BJ (cell line): ENCODE data around the gene HOXD4. TPM values are rescaled to one million over a fixed set of nuclear protein-coding genes. Genes with fewer than 3 reads are reported as not detected.
A peak's percentile ranks its signal among the peaks of the same experiment; 100 is the strongest.

Experiments
- CTCF ChIA-PET: fragments of 350-600 bp; formaldehyde crosslinking; extraction: SDS; loops from one replicate; lab custom pipeline; 2021; ENCODE audit warnings: antibody characterized with exemption, inconsistent platforms; lab: Yijun Ruan, JAX
- POLR2A ChIA-PET: fragments of 300-600 bp; sonication (Branson Sonifier 250); formaldehyde crosslinking; extraction: SDS; loops from one replicate; lab custom pipeline; 2021; ENCODE audit warnings: antibody characterized with exemption; lab: Charles Lee
- DNase-seq: peaks from one replicate; pipeline ENCODE4 v3.0.0-alpha.2; 2011; ENCODE audit warnings: low read depth
- H3K27me3 ChIP-seq: 2 replicates; pipeline ENCODE4 v1.6.0; 2011; ENCODE audit warnings: low read length; ENCODE audit not compliant: control insufficient read depth, insufficient read depth
- H3K36me3 ChIP-seq: 2 replicates; pipeline ENCODE4 v1.5.1; 2011; ENCODE audit warnings: low read length; ENCODE audit not compliant: control insufficient read depth, insufficient read depth
- H3K4me3 ChIP-seq: 2 replicates; pipeline ENCODE4 v1.5.1; 2011; ENCODE audit warnings: low read depth, mild to moderate bottlenecking, control low read depth, low read length
- polyA plus RNA-seq: library from polyadenylated mRNA; depleted of rRNA; stranded (reverse); fragments of >200 nt; gene quantifications from 2 replicates; pipeline ENCODE4 v1.2.3, GENCODE V29; 2011
- TF ChIP-seq, protein P1 (sequence below): IDR thresholded peaks from 2 replicates; pipeline ENCODE4 v1.5.1; 2011; ENCODE audit warnings: low read depth, mild to moderate bottlenecking, control low read depth, inconsistent platforms, low read length, moderate library complexity; ENCODE audit not compliant: insufficient read depth

HOXD4 gene
- polyA plus RNA-seq, 1 experiment = 0.28 TPM

DNA sequence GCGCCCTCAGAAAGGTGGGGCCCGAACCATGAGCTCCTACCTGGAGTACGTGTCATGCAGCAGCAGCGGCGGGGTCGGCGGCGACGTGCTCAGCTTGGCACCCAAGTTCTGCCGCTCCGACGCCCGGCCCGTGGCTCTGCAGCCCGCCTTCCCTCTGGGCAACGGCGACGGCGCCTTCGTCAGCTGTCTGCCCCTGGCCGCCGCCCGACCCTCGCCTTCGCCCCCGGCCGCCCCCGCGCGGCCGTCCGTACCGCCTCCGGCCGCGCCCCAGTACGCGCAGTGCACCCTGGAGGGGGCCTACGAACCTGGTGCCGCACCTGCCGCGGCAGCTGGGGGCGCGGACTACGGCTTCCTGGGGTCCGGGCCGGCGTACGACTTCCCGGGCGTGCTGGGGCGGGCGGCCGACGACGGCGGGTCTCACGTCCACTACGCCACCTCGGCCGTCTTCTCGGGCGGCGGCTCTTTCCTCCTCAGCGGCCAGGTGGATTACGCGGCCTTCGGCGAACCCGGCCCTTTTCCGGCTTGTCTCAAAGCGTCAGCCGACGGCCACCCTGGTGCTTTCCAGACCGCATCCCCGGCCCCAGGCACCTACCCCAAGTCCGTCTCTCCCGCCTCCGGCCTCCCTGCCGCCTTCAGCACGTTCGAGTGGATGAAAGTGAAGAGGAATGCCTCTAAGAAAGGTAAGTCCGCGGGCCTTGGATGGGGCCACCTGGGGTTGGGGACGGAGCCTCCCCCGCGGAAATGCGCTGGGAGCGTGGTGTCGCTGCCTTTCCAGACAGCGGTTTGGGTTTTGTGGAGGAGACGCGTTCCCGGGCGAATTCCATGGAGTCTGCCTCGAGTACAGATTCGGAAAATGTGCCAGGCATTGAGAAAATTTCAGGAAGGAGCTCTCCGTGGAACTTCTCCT is 37.7 kb downstream of the HOXD4 start:
- no peak for DNase-seq
- ChIA-PET POLR2A (no interaction called here), CTCF (no interaction called here)
- peaks cover 28% of the 10 kb centered on the region for H3K27me3 ChIP-seq
- peak overlapping the region; percentile 40 for H3K4me3 ChIP-seq
- TF ChIP-seq, protein P1, sequence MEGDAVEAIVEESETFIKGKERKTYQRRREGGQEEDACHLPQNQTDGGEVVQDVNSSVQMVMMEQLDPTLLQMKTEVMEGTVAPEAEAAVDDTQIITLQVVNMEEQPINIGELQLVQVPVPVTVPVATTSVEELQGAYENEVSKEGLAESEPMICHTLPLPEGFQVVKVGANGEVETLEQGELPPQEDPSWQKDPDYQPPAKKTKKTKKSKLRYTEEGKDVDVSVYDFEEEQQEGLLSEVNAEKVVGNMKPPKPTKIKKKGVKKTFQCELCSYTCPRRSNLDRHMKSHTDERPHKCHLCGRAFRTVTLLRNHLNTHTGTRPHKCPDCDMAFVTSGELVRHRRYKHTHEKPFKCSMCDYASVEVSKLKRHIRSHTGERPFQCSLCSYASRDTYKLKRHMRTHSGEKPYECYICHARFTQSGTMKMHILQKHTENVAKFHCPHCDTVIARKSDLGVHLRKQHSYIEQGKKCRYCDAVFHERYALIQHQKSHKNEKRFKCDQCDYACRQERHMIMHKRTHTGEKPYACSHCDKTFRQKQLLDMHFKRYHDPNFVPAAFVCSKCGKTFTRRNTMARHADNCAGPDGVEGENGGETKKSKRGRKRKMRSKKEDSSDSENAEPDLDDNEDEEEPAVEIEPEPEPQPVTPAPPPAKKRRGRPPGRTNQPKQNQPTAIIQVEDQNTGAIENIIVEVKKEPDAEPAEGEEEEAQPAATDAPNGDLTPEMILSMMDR = no peak
- no peaks in the 10 kb centered on the region for H3K36me3 ChIP-seq

DNA sequence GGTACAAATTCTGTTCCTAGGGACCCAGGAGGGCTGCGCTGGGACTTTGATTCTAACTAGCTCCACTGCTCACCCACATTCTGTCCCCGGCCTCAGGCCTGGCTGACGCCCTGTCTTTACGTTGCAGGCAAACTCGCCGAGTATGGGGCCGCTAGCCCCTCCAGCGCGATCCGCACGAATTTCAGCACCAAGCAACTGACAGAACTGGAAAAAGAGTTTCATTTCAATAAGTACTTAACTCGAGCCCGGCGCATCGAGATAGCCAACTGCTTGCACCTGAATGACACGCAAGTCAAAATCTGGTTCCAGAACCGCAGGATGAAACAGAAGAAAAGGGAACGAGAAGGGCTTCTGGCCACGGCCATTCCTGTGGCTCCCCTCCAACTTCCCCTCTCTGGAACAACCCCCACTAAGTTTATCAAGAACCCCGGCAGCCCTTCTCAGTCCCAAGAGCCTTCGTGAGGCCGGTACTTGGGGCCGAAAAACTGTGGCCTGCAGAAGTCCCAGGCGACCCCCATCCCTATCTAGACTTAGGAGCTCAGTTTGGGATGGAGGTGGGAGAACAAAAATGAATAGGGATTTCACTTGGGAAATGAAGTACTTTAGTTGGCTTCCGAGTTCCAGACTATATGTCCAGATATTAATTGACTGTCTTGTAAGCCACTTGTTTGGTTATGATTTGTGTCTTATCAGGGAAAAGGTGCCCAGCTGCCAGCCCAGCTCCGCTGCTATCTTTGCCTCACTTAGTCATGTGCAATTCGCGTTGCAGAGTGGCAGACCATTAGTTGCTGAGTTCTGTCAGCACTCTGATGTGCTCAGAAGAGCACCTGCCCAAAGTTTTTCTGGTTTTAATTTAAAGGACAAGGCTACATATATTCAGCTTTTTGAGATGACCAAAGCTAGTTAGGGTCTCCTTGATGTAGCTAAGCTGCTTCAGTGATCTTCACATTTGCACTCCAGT is 38.6 kb downstream of the HOXD4 start:
- ChIA-PET CTCF (no interaction called here), POLR2A (no interaction called here)
- TF ChIP-seq, protein P1 = no peak
- H3K36me3 ChIP-seq = no peaks in the 10 kb centered on the region
- DNase-seq = no peak
- H3K4me3 ChIP-seq = no peak overlapping the region
- peaks cover 28% of the 10 kb centered on the region for H3K27me3 ChIP-seq

DNA sequence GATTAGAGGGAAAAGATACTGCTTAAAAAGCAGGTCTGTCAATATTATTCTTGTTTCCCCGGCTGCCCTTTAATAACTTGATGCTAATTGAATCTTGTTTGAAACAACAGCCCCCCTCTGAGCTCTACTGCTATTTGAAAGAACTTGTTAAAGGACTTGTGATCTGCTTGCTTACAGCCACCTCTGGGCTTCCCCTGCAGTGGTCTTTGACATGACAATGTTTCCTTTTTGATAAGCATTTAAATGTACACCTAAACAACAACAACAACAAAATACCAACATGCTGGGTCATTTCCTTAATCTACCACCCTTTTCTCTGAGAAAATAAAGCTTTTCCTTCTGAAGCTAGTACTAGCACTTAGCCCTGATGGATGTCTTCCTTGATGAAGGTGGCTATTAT is 41.0 kb downstream of the HOXD4 start:
- ChIA-PET CTCF (interaction anchor here (1.2 kb wide), 1 partner anchor 17 kb away, joined by 4 read pairs; no protein-coding TSS in a partner anchor), POLR2A (no interaction called here)
- Histone ChIP-seq H3K27me3 (peaks cover 24% of the 10 kb centered on the region), H3K36me3 (no peaks in the 10 kb centered on the region), H3K4me3 (no peak overlapping the region)
- no peak for DNase-seq
- TF ChIP-seq, protein P1 = no peak

DNA sequence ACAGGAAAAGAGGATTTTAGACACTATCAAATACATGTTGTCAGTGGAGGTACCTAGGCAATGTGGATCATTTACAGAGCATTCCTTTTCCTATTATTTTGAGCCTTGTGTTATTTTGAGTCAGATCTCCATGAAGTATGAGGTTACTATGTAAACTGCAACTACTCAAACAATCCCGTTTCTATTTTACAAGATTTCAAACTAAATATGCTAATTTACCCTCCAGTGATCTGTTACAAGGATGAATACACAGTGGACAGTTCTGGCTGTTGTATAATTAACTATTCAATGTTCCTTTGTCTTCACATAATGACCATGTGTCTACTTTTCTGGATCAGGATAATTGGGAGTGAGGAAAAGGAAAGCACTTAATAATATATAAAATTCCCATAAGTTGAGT is 41.7 kb downstream of the HOXD4 start:
- Histone ChIP-seq H3K27me3 (peaks cover 18% of the 10 kb centered on the region), H3K36me3 (no peaks in the 10 kb centered on the region), H3K4me3 (no peak overlapping the region)
- TF ChIP-seq, protein P1 = no peak
- DNase-seq = no peak
- ChIA-PET POLR2A (no interaction called here), CTCF (interaction anchor here (1.2 kb wide), 1 partner anchor 18 kb away, joined by 4 read pairs; no protein-coding TSS in a partner anchor)

DNA sequence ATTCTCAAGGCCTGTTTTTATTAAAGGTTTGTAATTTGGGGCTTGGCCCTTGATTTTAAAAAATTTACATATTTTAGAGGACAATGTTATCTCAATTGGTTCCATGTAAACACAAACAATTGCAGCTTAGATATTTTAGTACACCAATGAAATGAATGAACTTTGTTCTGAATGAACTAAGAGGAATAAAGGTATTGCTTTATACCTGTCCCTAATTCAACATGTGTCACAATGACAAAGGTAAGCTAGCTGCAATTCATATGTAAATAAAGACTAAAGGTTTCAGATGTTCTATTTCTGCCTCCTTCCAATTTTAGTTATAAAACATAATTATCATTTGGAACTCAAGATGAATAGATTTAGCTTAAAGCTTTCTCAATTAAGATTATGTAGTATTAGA is 48.6 kb downstream of the HOXD4 start:
- ChIA-PET POLR2A (no interaction called here), CTCF (interaction anchor here (0.5 to 1.8 kb wide), 3 partner anchors 50 to 416 kb away, joined by 3 to 4 read pairs (median 3); no protein-coding TSS in a partner anchor)
- no peak overlapping the region for H3K4me3 ChIP-seq
- TF ChIP-seq, protein P1 = no peak
- no peaks in the 10 kb centered on the region for H3K27me3 ChIP-seq
- no peaks in the 10 kb centered on the region for H3K36me3 ChIP-seq
- no peak for DNase-seq
